ENCODE results near the gene NUP50. TPM values are rescaled to one million over a fixed set of nuclear protein-coding genes. Genes with fewer than 3 reads are reported as not detected.
A peak's percentile ranks its signal among the peaks of the same experiment; 100 is the strongest.

Gene NUP50
- total RNA-seq, 2 donors from 2014 or later, result 71.9 to 111 TPM

- Histone ChIP-seq H3K9me3 (no peaks in the 10 kb centered on the region), H3K27ac (no peak overlapping the region), H3K4me3 (no peak overlapping the region), H3K9ac (ENCODE audit: low read depth in 2 of 2, low read length in 2 of 2) (no peak overlapping the region), H3K27me3 (no peaks in the 10 kb centered on the region), H3K4me1 (no peaks in the 10 kb centered on the region), H3K36me3 (no peaks in the 10 kb centered on the region)
- intact Hi-C loops (cut with DNase I), result no loop called here
- no peak for DNase-seq
- TF ChIP-seq CTCF (IDR thresholded peaks at IDR 0.05), result no peak
Measured at GRCh38 chr22:45151503-45151902, 12.2 kb upstream of the NUP50 start.

GRCh38 chr22:45154383-45154782 is 9.3 kb upstream of the NUP50 start:
- no peak for DNase-seq
- no peaks in the 10 kb centered on the region for H3K9me3 ChIP-seq

GRCh38 chr22:45155050-45155840 is 8.5 kb upstream of the NUP50 start:
- intact Hi-C loops (cut with DNase I), result no loop called here
- H3K4me3 ChIP-seq, result no peak overlapping the region
- H3K9ac ChIP-seq (ENCODE audit: low read depth in 2 of 2, low read length in 2 of 2), result no peak overlapping the region
- no peak overlapping the region for H3K27ac ChIP-seq
- no peak for TF ChIP-seq CTCF (IDR thresholded peaks at IDR 0.05)
- H3K27me3 ChIP-seq, result no peaks in the 10 kb centered on the region
- H3K9me3 ChIP-seq, result no peaks in the 10 kb centered on the region
- no peaks in the 10 kb centered on the region for H3K36me3 ChIP-seq
- H3K4me1 ChIP-seq, result peaks cover 15% of the 10 kb centered on the region
- DNase-seq, result no peak

More at GRCh38 chr22:45154383-45154782, 9.3 kb upstream of the NUP50 start:
- Histone ChIP-seq H3K36me3 (no peaks in the 10 kb centered on the region), H3K4me3 (no peak overlapping the region), H3K4me1 (peaks cover 8% of the 10 kb centered on the region), H3K27ac (no peak overlapping the region), H3K27me3 (no peaks in the 10 kb centered on the region), H3K9ac (ENCODE audit: low read depth in 2 of 2, low read length in 2 of 2) (no peak overlapping the region)
- intact Hi-C loops (cut with DNase I), result no loop called here
- no peak for TF ChIP-seq CTCF (IDR thresholded peaks at IDR 0.05)

GRCh38 chr22:45157907-45158306 is 5.8 kb upstream of the NUP50 start:
- no peak for TF ChIP-seq CTCF (IDR thresholded peaks at IDR 0.05)
- Histone ChIP-seq H3K4me1 (peaks cover 22% of the 10 kb centered on the region), H3K36me3 (no peaks in the 10 kb centered on the region), H3K27me3 (no peaks in the 10 kb centered on the region), H3K9ac (ENCODE audit: low read depth in 2 of 2, low read length in 2 of 2) (no peak overlapping the region), H3K27ac (no peak overlapping the region), H3K9me3 (no peaks in the 10 kb centered on the region), H3K4me3 (no peak overlapping the region)
- DNase-seq, result no peak
- intact Hi-C loops (cut with DNase I), result no loop called here

GRCh38 chr22:45159652-45160462 is 3.9 kb upstream of the NUP50 start:
- Histone ChIP-seq H3K36me3 (no peaks in the 10 kb centered on the region), H3K4me1 (peaks cover 22% of the 10 kb centered on the region), H3K27me3 (no peaks in the 10 kb centered on the region), H3K27ac (peak overlapping the region; percentile 72), H3K9me3 (no peaks in the 10 kb centered on the region), H3K9ac (ENCODE audit: low read depth in 2 of 2, low read length in 2 of 2) (peak overlapping the region in 1 of 2 donors; percentile 53), H3K4me3 (no peak overlapping the region)
- intact Hi-C loops (cut with DNase I), result loop anchor here (5.0 kb wide), 1 partner anchor 87 kb away; no protein-coding TSS in a partner anchor
- DNase-seq, result peak; percentile 49
- TF ChIP-seq CTCF (IDR thresholded peaks at IDR 0.05), result no peak
